Mesenchymal stem cell (in vitro differentiated cells and primary cell): ENCODE measurements around the gene CNOT1. TPM values are rescaled to one million over a fixed set of nuclear protein-coding genes. Genes with fewer than 3 reads are reported as not detected.

Source experiments
- DNase-seq: peaks from one replicate; pipeline ENCODE4 v3.0.0-alpha.2; 2013
- H2AFZ ChIP-seq: one replicate; pipeline ENCODE4 v1.6.1; 2013; ENCODE audit warnings: low read depth, mild to moderate bottlenecking, control low read depth, inconsistent platforms, low read length, moderate library complexity
- H2AK5ac ChIP-seq: 2 replicates; pipeline ENCODE4 v1.6.1; 2013; ENCODE audit warnings: low read length, moderate library complexity, mild to moderate bottlenecking, inconsistent platforms; ENCODE audit not compliant: severe bottlenecking
- H2BK120ac ChIP-seq: one replicate; pipeline ENCODE4 v1.6.1; 2013; ENCODE audit warnings: low read depth, mild to moderate bottlenecking, inconsistent platforms, low read length, moderate library complexity
- H2BK12ac ChIP-seq, 2 experiments: one replicate each; pipeline ENCODE4 v1.6.1; 2013; ENCODE audit warnings: inconsistent platforms in 2 of 2, low read length in 2 of 2, mild to moderate bottlenecking in 2 of 2, moderate library complexity in 2 of 2, control low read depth in 1 of 2
- H2BK15ac ChIP-seq: one replicate; pipeline ENCODE4 v1.6.1; 2013; ENCODE audit warnings: mild to moderate bottlenecking, low read depth, inconsistent platforms; ENCODE audit not compliant: poor library complexity, severe bottlenecking
- H2BK5ac ChIP-seq: 2 replicates; pipeline ENCODE4 v1.6.1; 2013; ENCODE audit warnings: low read depth, mild to moderate bottlenecking, low read length, control low read depth, inconsistent platforms; ENCODE audit not compliant: poor library complexity, severe bottlenecking
- H3K14ac ChIP-seq, 2 experiments: one replicate each; pipeline ENCODE4 v1.6.1; 2013; ENCODE audit warnings: inconsistent platforms in 2 of 2, low read length in 2 of 2, control low read depth in 1 of 2, mild to moderate bottlenecking in 1 of 2, moderate library complexity in 1 of 2
- H3K18ac ChIP-seq, 2 experiments: one replicate each; pipeline ENCODE4 v1.6.1; 2013; ENCODE audit warnings: inconsistent platforms in 2 of 2, low read length in 2 of 2, control low read depth in 1 of 2, low read depth in 1 of 2, mild to moderate bottlenecking in 1 of 2
- H3K23ac ChIP-seq, 2 experiments: one replicate each; pipeline ENCODE4 v1.6.1; 2013; ENCODE audit warnings: inconsistent platforms in 2 of 2, low read length in 2 of 2, mild to moderate bottlenecking in 2 of 2, moderate library complexity in 2 of 2, control low read depth in 1 of 2
- H3K27ac ChIP-seq: 2 replicates; pipeline ENCODE4 v1.5.1; 2013; ENCODE audit warnings: mild to moderate bottlenecking, moderate library complexity, low read length, control low read depth, inconsistent platforms; ENCODE audit not compliant: poor library complexity, severe bottlenecking
- H3K27me3 ChIP-seq, 2 experiments: 2 replicates each; pipeline versions ENCODE4 v1.6.1 to v1.7.0; 2013; ENCODE audit warnings: low read length in 2 of 2, mild to moderate bottlenecking in 2 of 2, moderate library complexity in 2 of 2, control low read depth in 1 of 2, inconsistent platforms in 1 of 2; ENCODE audit not compliant: control insufficient read depth in 1 of 2, insufficient read depth in 1 of 2
- H3K36me3 ChIP-seq, 2 experiments: 2 replicates each; pipeline versions ENCODE4 v1.6.1 to v1.7.0; 2013; ENCODE audit warnings: low read length in 2 of 2, control low read depth in 1 of 2, inconsistent platforms in 1 of 2, low read depth in 1 of 2, mild to moderate bottlenecking in 1 of 2; ENCODE audit not compliant: insufficient read depth in 2 of 2, control insufficient read depth in 1 of 2
- H3K4ac ChIP-seq, 2 experiments: one replicate each; pipeline ENCODE4 v1.6.1; 2013; ENCODE audit warnings: inconsistent platforms in 2 of 2, low read length in 2 of 2, mild to moderate bottlenecking in 2 of 2, moderate library complexity in 2 of 2, control low read depth in 1 of 2, low read depth in 1 of 2
- H3K4me1 ChIP-seq: 2 replicates; pipeline ENCODE4 v1.6.1; 2013; ENCODE audit warnings: low read depth, low read length, control low read depth; ENCODE audit not compliant: control insufficient read depth, insufficient read depth
- H3K4me2 ChIP-seq: 2 replicates; pipeline ENCODE4 v1.6.1; 2013; ENCODE audit warnings: low read length, mild to moderate bottlenecking, inconsistent platforms; ENCODE audit not compliant: poor library complexity, severe bottlenecking
- H3K4me3 ChIP-seq, 2 experiments: 2 replicates each; pipeline versions ENCODE4 v1.5.1 to v1.7.0; 2013; ENCODE audit warnings: low read length in 2 of 2, mild to moderate bottlenecking in 2 of 2, control low read depth in 1 of 2, low read depth in 1 of 2; ENCODE audit not compliant: insufficient read depth in 1 of 2
- H3K79me1 ChIP-seq: replicated peaks from 2 replicates; pipeline ENCODE4 v1.6.1; 2013; ENCODE audit warnings: mild to moderate bottlenecking, control low read depth, low read length, inconsistent platforms; ENCODE audit not compliant: poor library complexity, severe bottlenecking
- H3K9ac ChIP-seq: 2 replicates; pipeline ENCODE4 v1.7.0; 2013; ENCODE audit warnings: mild to moderate bottlenecking, low read length, moderate library complexity
- H3K9me3 ChIP-seq: 2 replicates; pipeline ENCODE4 v1.7.0; 2013; ENCODE audit warnings: mild to moderate bottlenecking, low read length; ENCODE audit not compliant: control insufficient read depth
- H4K8ac ChIP-seq: one replicate; pipeline ENCODE4 v1.6.1; 2013; ENCODE audit warnings: inconsistent platforms, mild to moderate bottlenecking, low read length, moderate library complexity
- H4K91ac ChIP-seq: one replicate; pipeline ENCODE4 v1.6.1; 2013; ENCODE audit warnings: mild to moderate bottlenecking, low read length, inconsistent platforms
- WGBS: methylation state at CpG from one replicate; pipeline ENCODE4 v1.1.7; 2013; ENCODE audit warnings: mixed read lengths; 5-methylcytosine and 5-hydroxymethylcytosine counted together
- polyA plus RNA-seq, 2 experiments: library from polyadenylated mRNA; stranded (reverse); fragments of 200-250 nt; gene quantifications; one replicate each; pipeline ENCODE4 v1.2.3, GENCODE V29; 2013

Gene CNOT1
- polyA plus RNA-seq (2013, experiment 1 of 2): 68.0 TPM
- 59.8 TPM for polyA plus RNA-seq (2013, experiment 2 of 2)

DNA sequence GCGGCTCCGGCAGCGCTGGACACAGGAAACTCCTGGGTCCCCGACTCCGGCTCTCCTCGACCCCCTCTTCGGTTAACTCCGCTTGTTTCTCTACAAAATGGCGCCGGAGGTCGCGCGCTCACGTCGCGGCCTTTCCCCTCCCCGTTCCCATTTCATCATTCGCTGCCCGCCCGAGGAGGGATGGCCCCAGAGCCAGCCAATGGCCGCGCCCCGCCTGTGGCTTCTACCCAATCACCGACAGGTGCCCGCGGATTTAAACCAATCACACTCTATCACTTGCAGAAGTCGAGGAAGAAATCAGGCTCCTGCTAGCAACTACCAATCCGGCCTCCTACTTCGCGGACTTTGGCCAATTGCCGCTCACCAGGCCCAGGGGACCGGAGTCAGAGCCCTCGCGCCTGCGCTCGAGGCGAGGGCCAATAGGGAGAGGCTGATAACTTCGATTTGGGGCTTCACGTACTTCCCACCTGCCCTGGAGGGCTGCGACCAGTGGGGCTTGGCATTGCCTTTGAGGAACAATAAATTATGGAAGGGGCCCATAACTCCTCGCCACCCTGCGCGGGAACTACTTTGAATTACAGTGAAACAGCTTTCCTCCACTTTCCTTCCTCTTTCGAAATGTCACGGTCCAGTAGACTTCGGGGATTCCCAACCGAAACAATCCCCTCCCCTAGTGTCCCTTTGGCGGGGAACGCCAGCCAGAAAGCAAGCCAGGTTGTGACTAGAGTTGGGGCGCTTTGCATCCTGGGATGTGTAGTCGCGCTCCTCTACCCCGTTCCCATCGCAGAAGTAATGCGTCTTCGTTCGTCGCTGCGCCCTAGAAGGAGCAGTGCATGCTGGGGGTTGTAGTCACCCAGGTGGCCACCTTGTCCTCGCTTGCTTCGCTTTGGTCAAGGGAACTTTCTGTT is at the start of gene CNOT1:
Gene CNOT1 (minus strand): TSS at position 94 of the 908 bp plus-strand sequence. CDS start 30,489 bp downstream, outside the sequence.
- Histone ChIP-seq H3K4me3 (peak within 1 kb of the TSS; percentile 84 to 90), H2BK120ac (peak within 1 kb of the TSS; percentile 77), H2AK5ac (no peak within 1 kb of the TSS), H2AFZ (peak within 1 kb of the TSS; percentile 70), H3K9ac (peak within 1 kb of the TSS; percentile 97), H3K14ac (peak within 1 kb of the TSS; percentile 2 to 97), H3K79me1 (no peaks in the 10 kb centered on the region), H2BK12ac (peak within 1 kb of the TSS in 1 of 2 experiments; percentile 38), H3K27me3 (no peaks in the 10 kb centered on the region), H3K9me3 (no peaks in the 10 kb centered on the region), H3K36me3 (peaks cover 0 to 2% of the 10 kb centered on the region in 2 experiments), H3K4me1 (peaks cover 3% of the 10 kb centered on the region), H3K23ac (peak within 1 kb of the TSS in 1 of 2 experiments; percentile 87), H2BK5ac (peak within 1 kb of the TSS; percentile 69), H2BK15ac (peak within 1 kb of the TSS; percentile 30), H3K4me2 (peak within 1 kb of the TSS; percentile 78), H3K4ac (peak within 1 kb of the TSS; percentile 90 to 95), H4K8ac (peak within 1 kb of the TSS; percentile 98), H4K91ac (peak within 1 kb of the TSS; percentile 90), H3K18ac (peak within 1 kb of the TSS; percentile 99), H3K27ac (peak within 1 kb of the TSS; percentile 98)
- DNase-seq: peak; percentile 100
- WGBS: under 1% methylated on average over 61 of the region's 61 CpGs

GRCh38 chr16:58678716-58679115 is 49.1 kb upstream of the CNOT1 start:
- H3K27me3 ChIP-seq: no peaks in the 10 kb centered on the region
- peaks cover 31% of the 10 kb centered on the region for H3K79me1 ChIP-seq
- H3K9ac ChIP-seq: no peak overlapping the region
- H3K18ac ChIP-seq: no peak overlapping the region
- 100% methylated on average over 2 of the region's 3 CpGs for WGBS
- no peak overlapping the region for H4K91ac ChIP-seq
- no peaks in the 10 kb centered on the region for H3K9me3 ChIP-seq
- H3K4me2 ChIP-seq: no peak overlapping the region
- no peak overlapping the region for H2AK5ac ChIP-seq
- H4K8ac ChIP-seq: no peak overlapping the region
- peaks cover 47 to 71% of the 10 kb centered on the region in 2 experiments for H3K36me3 ChIP-seq
- H3K4me3 ChIP-seq: no peak overlapping the region
- peaks cover 5% of the 10 kb centered on the region for H3K4me1 ChIP-seq
- H3K4ac ChIP-seq: peak overlapping the region in 1 of 2 experiments; percentile 10
- H3K23ac ChIP-seq: no peak overlapping the region
- no peak overlapping the region for H2BK120ac ChIP-seq
- H2BK5ac ChIP-seq: no peak overlapping the region
- no peak overlapping the region for H2AFZ ChIP-seq
- no peak overlapping the region for H3K14ac ChIP-seq
- DNase-seq: no peak
- no peak overlapping the region for H3K27ac ChIP-seq
- no peak overlapping the region for H2BK12ac ChIP-seq
- H2BK15ac ChIP-seq: no peak overlapping the region

GRCh38 chr16:58678269-58678668 is 48.6 kb upstream of the CNOT1 start:
- Histone ChIP-seq H2BK12ac (no peak overlapping the region), H3K27ac (no peak overlapping the region)
- WGBS: 96% methylated on average over 4 of the region's 4 CpGs

GRCh38 chr16:58670946-58671583 is 41.4 kb upstream of the CNOT1 start:
- Histone ChIP-seq H2BK5ac (no peak overlapping the region), H3K79me1 (peaks cover 4% of the 10 kb centered on the region), H3K4me1 (peaks cover 5% of the 10 kb centered on the region), H2BK15ac (no peak overlapping the region), H3K9me3 (no peaks in the 10 kb centered on the region), H2AK5ac (no peak overlapping the region), H4K91ac (peak overlapping the region; percentile 34), H2AFZ (no peak overlapping the region), H3K9ac (no peak overlapping the region), H3K14ac (no peak overlapping the region), H3K18ac (no peak overlapping the region), H2BK12ac (no peak overlapping the region), H2BK120ac (no peak overlapping the region), H3K36me3 (peaks cover 59 to 68% of the 10 kb centered on the region in 2 experiments), H3K4me3 (no peak overlapping the region), H3K4ac (no peak overlapping the region), H3K4me2 (no peak overlapping the region), H3K27ac (no peak overlapping the region), H3K23ac (no peak overlapping the region), H3K27me3 (no peaks in the 10 kb centered on the region), H4K8ac (no peak overlapping the region)
- DNase-seq: no peak
- 97% methylated on average over 18 of the region's 18 CpGs for WGBS

More at GRCh38 chr16:58678269-58678668, 48.6 kb upstream of the CNOT1 start:
- Histone ChIP-seq H4K91ac (no peak overlapping the region), H2BK15ac (no peak overlapping the region), H3K4me3 (peak overlapping the region in 1 of 2 experiments; percentile 4), H2AK5ac (no peak overlapping the region), H2BK120ac (no peak overlapping the region), H3K23ac (no peak overlapping the region), H2BK5ac (no peak overlapping the region), H3K79me1 (peaks cover 27% of the 10 kb centered on the region), H3K18ac (no peak overlapping the region), H3K9me3 (no peaks in the 10 kb centered on the region), H3K4me2 (no peak overlapping the region), H3K14ac (no peak overlapping the region), H3K4ac (no peak overlapping the region), H3K27me3 (no peaks in the 10 kb centered on the region), H3K36me3 (peaks cover 47 to 71% of the 10 kb centered on the region in 2 experiments), H2AFZ (no peak overlapping the region), H3K9ac (no peak overlapping the region), H4K8ac (no peak overlapping the region), H3K4me1 (peaks cover under 1% of the 10 kb centered on the region)
- no peak for DNase-seq
